ENCODE measurements around the gene COPS6.

Gene COPS6

GRCh38 chr7:100109521-100110163, 20.9 kb downstream of the COPS6 start:
- DNase-seq (ENCODE audit: insufficient read length, low spot score): no peak
- TF ChIP-seq TAF1 (IDR thresholded peaks at IDR 0.05; ENCODE audit: low read depth, low read length) (no peak), PAX5 (IDR thresholded peaks at IDR 0.05; ENCODE audit: insufficient read depth, low read length, severe bottlenecking) (no peak), POLR2AphosphoS5 (IDR thresholded peaks at IDR 0.05; ENCODE audit: low read depth, low read length) (no peak), POLR2A (IDR thresholded peaks at IDR 0.05; ENCODE audit: low read depth, low read length) (no peak), POU2F2 (IDR thresholded peaks at IDR 0.05; ENCODE audit: low read depth, low read length) (no peak), SPI1 (IDR thresholded peaks at IDR 0.05; ENCODE audit: low read depth, low read length) (no peak)
- no peak for FAIRE-seq

- DNase-seq (ENCODE audit: insufficient read length, low spot score): no peak
- TF ChIP-seq POU2F2 (IDR thresholded peaks at IDR 0.05; ENCODE audit: low read depth, low read length) (no peak), TAF1 (IDR thresholded peaks at IDR 0.05; ENCODE audit: low read depth, low read length) (no peak)
- no peak for FAIRE-seq
Measured at GRCh38 chr7:100111156-100111555, 22.4 kb downstream of the COPS6 start.

GRCh38 chr7:100111914-100112313, 23.1 kb downstream of the COPS6 start:
- FAIRE-seq: no peak
- TF ChIP-seq POU2F2 (IDR thresholded peaks at IDR 0.05; ENCODE audit: low read depth, low read length) (no peak), POLR2A (IDR thresholded peaks at IDR 0.05; ENCODE audit: low read depth, low read length) (no peak), PAX5 (IDR thresholded peaks at IDR 0.05; ENCODE audit: insufficient read depth, low read length, severe bottlenecking) (no peak), SPI1 (IDR thresholded peaks at IDR 0.05; ENCODE audit: low read depth, low read length) (no peak), TAF1 (IDR thresholded peaks at IDR 0.05; ENCODE audit: low read depth, low read length) (no peak), POLR2AphosphoS5 (IDR thresholded peaks at IDR 0.05; ENCODE audit: low read depth, low read length) (no peak)
- DNase-seq (ENCODE audit: insufficient read length, low spot score): no peak

GRCh38 chr7:100115026-100115425, 26.3 kb downstream of the COPS6 start:
- DNase-seq (ENCODE audit: insufficient read length, low spot score): no peak
- TF ChIP-seq SPI1 (IDR thresholded peaks at IDR 0.05; ENCODE audit: low read depth, low read length) (no peak), POU2F2 (IDR thresholded peaks at IDR 0.05; ENCODE audit: low read depth, low read length) (no peak), PAX5 (IDR thresholded peaks at IDR 0.05; ENCODE audit: insufficient read depth, low read length, severe bottlenecking) (no peak)
- no peak for FAIRE-seq

GRCh38 chr7:100118388-100119071, 29.8 kb downstream of the COPS6 start:
- no peak for FAIRE-seq
- no peak for DNase-seq (ENCODE audit: insufficient read length, low spot score)
- TF ChIP-seq TAF1 (IDR thresholded peaks at IDR 0.05; ENCODE audit: low read depth, low read length) (no peak), POLR2AphosphoS5 (IDR thresholded peaks at IDR 0.05; ENCODE audit: low read depth, low read length) (no peak), PAX5 (IDR thresholded peaks at IDR 0.05; ENCODE audit: insufficient read depth, low read length, severe bottlenecking) (no peak), POU2F2 (IDR thresholded peaks at IDR 0.05; ENCODE audit: low read depth, low read length) (no peak), POLR2A (IDR thresholded peaks at IDR 0.05; ENCODE audit: low read depth, low read length) (no peak), SPI1 (IDR thresholded peaks at IDR 0.05; ENCODE audit: low read depth, low read length) (no peak)

- FAIRE-seq: peak; percentile 84
- TF ChIP-seq TAF1 (IDR thresholded peaks at IDR 0.05; ENCODE audit: low read depth, low read length) (peak; percentile 100), POLR2A (IDR thresholded peaks at IDR 0.05; ENCODE audit: low read depth, low read length) (peak; percentile 74), POLR2AphosphoS5 (IDR thresholded peaks at IDR 0.05; ENCODE audit: low read depth, low read length) (no peak), POU2F2 (IDR thresholded peaks at IDR 0.05; ENCODE audit: low read depth, low read length) (0 out of 2 replicates have a peak, but pooled peaks have one; percentile 9), PAX5 (IDR thresholded peaks at IDR 0.05; ENCODE audit: insufficient read depth, low read length, severe bottlenecking) (no peak)
- DNase-seq (ENCODE audit: insufficient read length, low spot score): peak; percentile 98
Measured at GRCh38 chr7:100119072-100119969, 30.6 kb downstream of the COPS6 start, which contains the start of the genes CNPY4 and TAF6. Gene CNPY4 (plus strand): TSS chr7:100119634. CDS start chr7:100119745, 111 bp downstream. Gene TAF6 (minus strand): TSS chr7:100119358. CDS start chr7:100114209, 5,149 bp downstream.

GRCh38 chr7:100119970-100120732, 31.4 kb downstream of the COPS6 start:
- FAIRE-seq: no peak
- DNase-seq (ENCODE audit: insufficient read length, low spot score): no peak
- TF ChIP-seq TAF1 (IDR thresholded peaks at IDR 0.05; ENCODE audit: low read depth, low read length) (no peak), SPI1 (IDR thresholded peaks at IDR 0.05; ENCODE audit: low read depth, low read length) (no peak), POU2F2 (IDR thresholded peaks at IDR 0.05; ENCODE audit: low read depth, low read length) (no peak), PAX5 (IDR thresholded peaks at IDR 0.05; ENCODE audit: insufficient read depth, low read length, severe bottlenecking) (no peak), POLR2AphosphoS5 (IDR thresholded peaks at IDR 0.05; ENCODE audit: low read depth, low read length) (no peak), POLR2A (IDR thresholded peaks at IDR 0.05; ENCODE audit: low read depth, low read length) (no peak)

GRCh38 chr7:100120733-100121036, 31.9 kb downstream of the COPS6 start:
- no peak for FAIRE-seq
- DNase-seq (ENCODE audit: insufficient read length, low spot score): no peak
- TF ChIP-seq POLR2AphosphoS5 (IDR thresholded peaks at IDR 0.05; ENCODE audit: low read depth, low read length): no peak
- TF ChIP-seq POLR2A (IDR thresholded peaks at IDR 0.05; ENCODE audit: low read depth, low read length): no peak
- no peak for TF ChIP-seq SPI1 (IDR thresholded peaks at IDR 0.05; ENCODE audit: low read depth, low read length)
- TF ChIP-seq PAX5 (IDR thresholded peaks at IDR 0.05; ENCODE audit: insufficient read depth, low read length, severe bottlenecking): no peak
- no peak for TF ChIP-seq POU2F2 (IDR thresholded peaks at IDR 0.05; ENCODE audit: low read depth, low read length)
- TF ChIP-seq TAF1 (IDR thresholded peaks at IDR 0.05; ENCODE audit: low read depth, low read length): no peak

- no peak for DNase-seq (ENCODE audit: insufficient read length, low spot score)
- FAIRE-seq: no peak
- TF ChIP-seq PAX5 (IDR thresholded peaks at IDR 0.05; ENCODE audit: insufficient read depth, low read length, severe bottlenecking) (no peak), POLR2AphosphoS5 (IDR thresholded peaks at IDR 0.05; ENCODE audit: low read depth, low read length) (no peak), SPI1 (IDR thresholded peaks at IDR 0.05; ENCODE audit: low read depth, low read length) (no peak), TAF1 (IDR thresholded peaks at IDR 0.05; ENCODE audit: low read depth, low read length) (no peak), POU2F2 (IDR thresholded peaks at IDR 0.05; ENCODE audit: low read depth, low read length) (no peak), POLR2A (IDR thresholded peaks at IDR 0.05; ENCODE audit: low read depth, low read length) (no peak)
Measured at GRCh38 chr7:100122067-100122466, 33.3 kb downstream of the COPS6 start.
